H1 (cell line): ENCODE measurements around the gene GTSF1L. TPM values are rescaled to one million over a fixed set of nuclear protein-coding genes. Genes with fewer than 3 reads are reported as not detected.

Experiments
- CTCF ChIA-PET: fragments of 300-600 bp; sonication (Branson Sonifier 250); formaldehyde crosslinking; loops from one replicate; lab custom pipeline; 2021; ENCODE audit not compliant: partially characterized antibody; lab: Charles Lee
- POLR2A ChIA-PET: fragments of 300-600 bp; sonication (Branson Sonifier 250); formaldehyde crosslinking; loops from one replicate; lab custom pipeline; 2021; ENCODE audit warnings: inconsistent platforms; ENCODE audit not compliant: partially characterized antibody; lab: Charles Lee
- DNase-seq, 2 experiments: peaks; one replicate each; pipeline versions ENCODE4 v3.0.0 to v3.0.0-alpha.2; 2010 to 2022; ENCODE audit warnings: low spot score in 2 of 2, low read depth in 1 of 2, mixed read lengths in 1 of 2
- FAIRE-seq: peaks from 2 replicates; lab custom pipeline; 2011; peaks lifted over from hg19 to GRCh38; lab: Jason Lieb, UNC
- H2AFZ ChIP-seq: 2 replicates; pipeline ENCODE4 v1.8.1; 2012; ENCODE audit warnings: low read length, inconsistent platforms
- H2AK5ac ChIP-seq: 2 replicates; pipeline ENCODE4 v1.6.1; 2013; ENCODE audit warnings: low read depth, low read length
- H2BK120ac ChIP-seq: replicated peaks from 2 replicates; pipeline ENCODE3; 2013; ENCODE audit warnings: low read depth, low read length, inconsistent platforms
- H2BK12ac ChIP-seq: 2 replicates; pipeline ENCODE4 v1.6.1; 2013; ENCODE audit warnings: low read depth, low read length
- H2BK15ac ChIP-seq: 2 replicates; pipeline ENCODE4 v1.6.1; 2013; ENCODE audit warnings: low read length
- H2BK20ac ChIP-seq: 2 replicates; pipeline ENCODE4 v1.6.1; 2013; ENCODE audit warnings: low read length
- H2BK5ac ChIP-seq: 2 replicates; pipeline ENCODE4 v1.6.1; 2013; ENCODE audit warnings: low read depth, low read length
- H3K14ac ChIP-seq: 2 replicates; pipeline ENCODE4 v1.6.1; 2013; ENCODE audit warnings: inconsistent platforms; ENCODE audit not compliant: insufficient read length
- H3K18ac ChIP-seq: 2 replicates; pipeline ENCODE4 v1.6.1; 2013; ENCODE audit warnings: low read length; ENCODE audit errors: extremely low read depth
- H3K23ac ChIP-seq: 2 replicates; pipeline ENCODE4 v1.6.1; 2013; ENCODE audit warnings: inconsistent platforms; ENCODE audit not compliant: insufficient read length
- H3K23me2 ChIP-seq: 2 replicates; pipeline ENCODE4 v1.6.1; 2013; ENCODE audit warnings: low read depth, low read length
- H3K27ac ChIP-seq: 2 replicates; pipeline ENCODE4 v1.6.1; 2011; ENCODE audit warnings: low read depth, low read length, inconsistent platforms
- H3K27me3 ChIP-seq, 4 experiments: replicated peaks in 1 of 4; 1 replicate in 1 of 4; 2 replicates in 3 of 4; pipeline versions ENCODE4 v1.6.1 to v1.8.1; 2011 to 2013; ENCODE audit warnings: low read length in 3 of 4, mild to moderate bottlenecking in 3 of 4, inconsistent platforms in 2 of 4, mixed read lengths in 2 of 4, moderate library complexity in 1 of 4; ENCODE audit not compliant: control insufficient read depth in 3 of 4, insufficient read depth in 3 of 4; ENCODE audit errors: extremely low read depth in 1 of 4
- H3K36me3 ChIP-seq, 4 experiments: 2 replicates each; pipeline versions ENCODE4 v1.6.1 to v1.8.1; 2011 to 2013; ENCODE audit warnings: mild to moderate bottlenecking in 4 of 4, low read length in 3 of 4, moderate library complexity in 2 of 4, control low read depth in 1 of 4, inconsistent platforms in 1 of 4; ENCODE audit not compliant: insufficient read depth in 4 of 4, control insufficient read depth in 2 of 4
- H3K4ac ChIP-seq: replicated peaks from 2 replicates; pipeline ENCODE3; 2013; ENCODE audit warnings: low read length, low read depth, mixed read lengths, inconsistent platforms; ENCODE audit not compliant: insufficient read length
- H3K4me1 ChIP-seq, 4 experiments: replicated peaks in 1 of 4; 1 replicate in 1 of 4; 2 replicates in 3 of 4; pipeline versions ENCODE4 v1.6.1 to v1.8.1; 2011 to 2013; ENCODE audit warnings: low read length in 3 of 4, inconsistent platforms in 2 of 4, mixed read lengths in 1 of 4; ENCODE audit not compliant: insufficient read depth in 4 of 4, control insufficient read depth in 3 of 4
- H3K4me2 ChIP-seq, 2 experiments: 2 replicates each; pipeline versions ENCODE4 v1.6.1 to v1.8.1; 2011 to 2013; ENCODE audit warnings: low read depth in 2 of 2, low read length in 2 of 2, control low read depth in 1 of 2, inconsistent platforms in 1 of 2, mild to moderate bottlenecking in 1 of 2; ENCODE audit not compliant: insufficient read depth in 1 of 2
- H3K4me3 ChIP-seq, 4 experiments: fragments of 200-600, 300-600 bp in 1 of 4; sonication (generic), shearing (Covaris generic), sonication (Bioruptor Twin) in 1 of 4; 2 replicates each; pipeline versions ENCODE4 v1.5.1 to v1.8.1; 2011 to 2016; ENCODE audit warnings: low read length in 4 of 4, low read depth in 3 of 4, control low read depth in 2 of 4, inconsistent platforms in 2 of 4, mild to moderate bottlenecking in 2 of 4, mixed read lengths in 1 of 4, moderate library complexity in 1 of 4; ENCODE audit not compliant: insufficient read depth in 2 of 4; ENCODE audit errors: extremely low read depth in 1 of 4
- H3K56ac ChIP-seq: replicated peaks from 2 replicates; pipeline ENCODE3; 2013; ENCODE audit warnings: low read depth, mild to moderate bottlenecking, mixed read lengths, low read length, inconsistent platforms; ENCODE audit not compliant: insufficient read length
- H3K79me1 ChIP-seq: 2 replicates; pipeline ENCODE4 v1.6.1; 2013; ENCODE audit warnings: low read depth, low read length, control low read depth
- H3K79me2 ChIP-seq, 2 experiments: 2 replicates each; pipeline versions ENCODE4 v1.6.1 to v1.8.1; 2012 to 2013; ENCODE audit warnings: low read length in 2 of 2, mild to moderate bottlenecking in 2 of 2, inconsistent platforms in 1 of 2; ENCODE audit not compliant: insufficient read depth in 2 of 2, control insufficient read depth in 1 of 2
- H3K9ac ChIP-seq, 4 experiments: replicated peaks in 1 of 4; 1 replicate in 1 of 4; 2 replicates in 3 of 4; pipeline versions ENCODE4 v1.6.1 to v1.8.1; 2011 to 2013; ENCODE audit warnings: low read depth in 3 of 4, low read length in 3 of 4, control low read depth in 2 of 4, mild to moderate bottlenecking in 2 of 4, moderate library complexity in 2 of 4, inconsistent platforms in 1 of 4; ENCODE audit errors: extremely low read depth in 1 of 4
- H3K9me3 ChIP-seq, 2 experiments: 2 replicates each; pipeline versions ENCODE4 v1.6.1 to v1.8.1; 2012 to 2013; ENCODE audit warnings: mild to moderate bottlenecking in 2 of 2, moderate library complexity in 2 of 2, control low read depth in 1 of 2, inconsistent platforms in 1 of 2, low read depth in 1 of 2, low read length in 1 of 2, mixed read lengths in 1 of 2; ENCODE audit not compliant: insufficient read depth in 2 of 2
- H4K20me1 ChIP-seq, 2 experiments: replicated peaks in 1 of 2; 2 replicates each; pipeline versions ENCODE3 to v1.8.1; 2011 to 2013; ENCODE audit warnings: inconsistent platforms in 2 of 2, low read length in 2 of 2, mild to moderate bottlenecking in 1 of 2; ENCODE audit not compliant: insufficient read depth in 2 of 2, control insufficient read depth in 1 of 2
- H4K5ac ChIP-seq: 2 replicates; pipeline ENCODE4 v1.6.1; 2013; ENCODE audit warnings: low read length, low read depth, mixed read lengths, inconsistent platforms; ENCODE audit not compliant: insufficient read length
- H4K8ac ChIP-seq: 2 replicates; pipeline ENCODE4 v1.8.0; 2013; ENCODE audit warnings: mild to moderate bottlenecking, moderate library complexity, low read length, inconsistent platforms; ENCODE audit not compliant: insufficient read depth; ENCODE audit errors: extremely low read depth
- H4K91ac ChIP-seq: replicated peaks from 2 replicates; pipeline ENCODE3; 2013; ENCODE audit warnings: low read length, mixed read lengths, inconsistent platforms; ENCODE audit not compliant: insufficient read length
- CHD2 ChIP-seq: IDR thresholded peaks from 2 replicates; pipeline ENCODE4 v1.6.1; 2012; ENCODE audit warnings: low read length, improper control_type of control experiment
- CREB1 ChIP-seq: IDR thresholded peaks from 2 replicates; pipeline ENCODE4 v1.6.1; 2012; ENCODE audit warnings: inconsistent platforms
- CTCF ChIP-seq, 3 experiments: IDR thresholded peaks; 1 replicate in 2 of 3; 2 replicates in 1 of 3; pipeline versions ENCODE4 v1.5.1 to v1.6.1; 2011; ENCODE audit warnings: low read length in 3 of 3, mild to moderate bottlenecking in 3 of 3, inconsistent platforms in 2 of 3, low read depth in 1 of 3, moderate library complexity in 1 of 3; ENCODE audit not compliant: insufficient read depth in 1 of 3; ENCODE audit errors: control extremely low read depth in 1 of 3
- EGR1 ChIP-seq: IDR thresholded peaks from 2 replicates; pipeline ENCODE4 v1.6.1; 2011; ENCODE audit warnings: low read depth, low read length, borderline replicate concordance
- JUND ChIP-seq: IDR thresholded peaks from 2 replicates; pipeline ENCODE4 v1.6.1; 2011; ENCODE audit warnings: mild to moderate bottlenecking, improper control_type of control experiment, low read length
- NANOG ChIP-seq: IDR thresholded peaks from 2 replicates; pipeline ENCODE4 v1.6.1; 2011; ENCODE audit warnings: low read length, low read depth, mild to moderate bottlenecking, inconsistent platforms; ENCODE audit not compliant: insufficient read depth, poor library complexity, severe bottlenecking
- PHF8 ChIP-seq: fragments of 200-600 bp; sonication (generic); conservative IDR thresholded peaks from 2 replicates; pipeline ENCODE4 v1.7.1; 2012; ENCODE audit warnings: low read depth, mild to moderate bottlenecking, inconsistent platforms, low read length, moderate library complexity
- POLR2A ChIP-seq, 2 experiments: IDR thresholded peaks; 1 replicate in 1 of 2; 2 replicates in 1 of 2; pipeline ENCODE4 v1.6.1; 2011; ENCODE audit warnings: low read depth in 2 of 2, low read length in 2 of 2, mild to moderate bottlenecking in 2 of 2; ENCODE audit errors: control extremely low read depth in 1 of 2
- SP4 ChIP-seq: IDR thresholded peaks from 2 replicates; pipeline ENCODE4 v1.6.1; 2012; ENCODE audit warnings: low read length, inconsistent platforms
- SRF ChIP-seq: IDR thresholded peaks from 2 replicates; pipeline ENCODE4 v1.6.1; 2011; ENCODE audit warnings: mild to moderate bottlenecking, low read depth, low read length, moderate library complexity
- TAF1 ChIP-seq: IDR thresholded peaks from 2 replicates; pipeline ENCODE4 v1.6.1; 2011; ENCODE audit warnings: mild to moderate bottlenecking, low read depth, low read length
- TEAD4 ChIP-seq: IDR thresholded peaks from 2 replicates; pipeline ENCODE4 v1.6.1; 2012; ENCODE audit warnings: low read depth, low read length, inconsistent platforms, mixed read lengths
- ZNF274 ChIP-seq: IDR thresholded peaks from 2 replicates; pipeline ENCODE4 v1.7.0; 2012; ENCODE audit warnings: low read length, borderline replicate concordance; ENCODE audit errors: extremely low read depth
- WGBS, 2 experiments: shearing (Covaris generic) in 1 of 2; methylation state at CpG; one replicate each; pipeline versions ENCODE4 v1.1.6 to v1.1.7; 2013 to 2015; ENCODE audit warnings: low lambda C conversion rate in 2 of 2, mixed read lengths in 2 of 2, inconsistent platforms in 1 of 2, low coverage in 1 of 2, missing lambda C conversion rate in 1 of 2; ENCODE audit not compliant: insufficient replicate concordance in 2 of 2, insufficient coverage in 1 of 2, insufficient read length in 1 of 2; ENCODE audit errors: extremely low coverage in 1 of 2, missing lambda C conversion rate in 1 of 2; 5-methylcytosine and 5-hydroxymethylcytosine counted together
- polyA plus RNA-seq, 7 experiments: library from polyadenylated mRNA; depleted of rRNA in 3 of 7; stranded (reverse) in 5 of 7; unstranded in 2 of 7; fragments of >200 nt in 5 of 7; fragments of 200-250 nt in 2 of 7; gene quantifications; 1 replicate in 5 of 7; 2 replicates in 1 of 7; 4 replicates in 1 of 7; pipeline versions ENCODE4 v1.2.1 to v1.2.3, GENCODE V29; 2011 to 2013; ENCODE audit warnings: missing spikeins in 2 of 7, mixed read lengths in 2 of 7
- total RNA-seq: library from RNA; stranded (reverse); fragmentation: NEBNext Ultra II Directional; extraction: Animal tissue kit (Norgen Biotek cat#: 25700); gene quantifications from 2 replicates; pipeline ENCODE4 v1.2.1, GENCODE V29; 2021

GTSF1L gene
- total and polyA plus RNA-seq, 2 of the 8 experiments (the other 6 are each of a cell fraction or from before 2014, with no cell fraction given), result not detected

- no peak overlapping the region for H4K5ac ChIP-seq
- no peak overlapping the region; a peak in 1 of 8 replicates for H3K4me3 ChIP-seq
- no peak overlapping the region for H4K91ac ChIP-seq
- H3K27me3 ChIP-seq, result no peaks in the 10 kb centered on the region
- no peak overlapping the region for H2BK15ac ChIP-seq
- WGBS, 2 experiments, result 87% methylated on average over 14 of the region's 15 CpGs; no CpG with 5 or more reads in 1 of the 2 experiments
- H2AK5ac ChIP-seq, result no peak overlapping the region
- H4K8ac ChIP-seq, result no peak overlapping the region
- H3K4me2 ChIP-seq, result no peak overlapping the region
- no peaks in the 10 kb centered on the region for H3K4me1 ChIP-seq
- H2BK5ac ChIP-seq, result no peak overlapping the region
- H3K36me3 ChIP-seq, result peaks cover 20 to 58% (median 44%) of the 10 kb centered on the region in 4 experiments; a peak in 7 of 8 replicates
- no peak overlapping the region for H3K23ac ChIP-seq
- H3K56ac ChIP-seq, result no peak overlapping the region
- no peak overlapping the region for H2AFZ ChIP-seq
- no peak overlapping the region for H3K27ac ChIP-seq
- peaks cover 1 to 2% of the 10 kb centered on the region in 2 experiments for H4K20me1 ChIP-seq
- no peak overlapping the region for H2BK12ac ChIP-seq
- DNase-seq (no peak), FAIRE-seq (no peak)
- H3K9ac ChIP-seq, result no peak overlapping the region
- H3K23me2 ChIP-seq, result no peaks in the 10 kb centered on the region
- no peaks in the 10 kb centered on the region; a peak in 1 of 4 replicates for H3K79me2 ChIP-seq
- H3K14ac ChIP-seq, result no peak overlapping the region
- H2BK120ac ChIP-seq, result no peak overlapping the region
- H3K79me1 ChIP-seq, result no peaks in the 10 kb centered on the region; the same call in none of the 2 replicates
- H3K4ac ChIP-seq, result no peak overlapping the region
- H2BK20ac ChIP-seq, result no peak overlapping the region
- H3K18ac ChIP-seq, result no peak overlapping the region
- ChIA-PET POLR2A (interaction anchor here (0.7 kb wide), 1 partner anchor 370 kb away, joined by 3 read pairs; no protein-coding TSS in a partner anchor), CTCF (no interaction called here)
- H3K9me3 ChIP-seq, result no peaks in the 10 kb centered on the region
- TF ChIP-seq CREB1 (no peak), CHD2 (no peak), ZNF274 (no peak), PHF8 (no peak), NANOG (no peak), SP4 (no peak), JUND (no peak), TAF1 (no peak), POLR2A (IDR thresholded peaks at IDR 0.05; ENCODE audit: control extremely low read depth in 1 of 2, low read depth in 2 of 2, low read length in 2 of 2) (no peak), EGR1 (no peak), TEAD4 (no peak), CTCF (IDR thresholded peaks at IDR 0.05; ENCODE audit: control extremely low read depth in 1 of 3, insufficient read depth in 1 of 3, low read depth in 1 of 3, low read length in 3 of 3) (no peak), SRF (no peak)
These were observed 15.6 kb downstream of the GTSF1L start for GRCh38 chr20:43711098-43711654.
